ENCODE data around the gene TMEM109.

Gene TMEM109

GRCh38 chr11:60947700-60948099 lies 33.7 kb downstream of the TMEM109 start:
- TF ChIP-seq CTCF (IDR thresholded peaks at IDR 0.05; ENCODE audit: insufficient read depth, low read depth, low read length, missing control alignments), result no peak
- no peak for DNase-seq (ENCODE audit: low read depth)
- no peak overlapping the region for H3K4me3 ChIP-seq (ENCODE audit: low read length)

GRCh38 chr11:60948250-60948649 lies 34.3 kb downstream of the TMEM109 start:
- no peak overlapping the region for H3K4me3 ChIP-seq (ENCODE audit: low read length)
- DNase-seq (ENCODE audit: low read depth), result no peak
- TF ChIP-seq CTCF (IDR thresholded peaks at IDR 0.05; ENCODE audit: insufficient read depth, low read depth, low read length, missing control alignments), result no peak

- no peak for TF ChIP-seq CTCF (IDR thresholded peaks at IDR 0.05; ENCODE audit: insufficient read depth, low read depth, low read length, missing control alignments)
- DNase-seq (ENCODE audit: low read depth), result no peak
- no peak overlapping the region for H3K4me3 ChIP-seq (ENCODE audit: low read length)
These were observed 36.1 kb downstream of the TMEM109 start for GRCh38 chr11:60950024-60950423.

GRCh38 chr11:60950933-60951605 lies 37.1 kb downstream of the TMEM109 start:
- no peak overlapping the region for H3K4me3 ChIP-seq (ENCODE audit: low read length)

GRCh38 chr11:60951606-60951903 lies 37.6 kb downstream of the TMEM109 start:
- DNase-seq (ENCODE audit: low read depth), result no peak
- H3K4me3 ChIP-seq (ENCODE audit: low read length), result no peak overlapping the region
- TF ChIP-seq CTCF (IDR thresholded peaks at IDR 0.05; ENCODE audit: insufficient read depth, low read depth, low read length, missing control alignments), result no peak

More at GRCh38 chr11:60950933-60951605, 37.1 kb downstream of the TMEM109 start:
- no peak for TF ChIP-seq CTCF (IDR thresholded peaks at IDR 0.05; ENCODE audit: insufficient read depth, low read depth, low read length, missing control alignments)
- peak; percentile 25 for DNase-seq (ENCODE audit: low read depth)

- no peak for DNase-seq (ENCODE audit: low read depth)
- no peak within 1 kb of the TSS for H3K4me3 ChIP-seq (ENCODE audit: low read length)
- TF ChIP-seq CTCF (IDR thresholded peaks at IDR 0.05; ENCODE audit: insufficient read depth, low read depth, low read length, missing control alignments), result no peak
These were observed 38.2 kb downstream of the TMEM109 start, which contains the start of gene SLC15A3 for GRCh38 chr11:60951904-60952741. Gene SLC15A3, minus strand, starts transcription at chr11:60952176. Its CDS starts 625 bp downstream, at chr11:60951551.
